ENCODE data around the gene KCNK1. TPM values are rescaled to one million over a fixed set of nuclear protein-coding genes. Genes with fewer than 3 reads are reported as not detected.
A peak's percentile ranks its signal among the peaks of the same experiment; 100 is the strongest.

The KCNK1 gene
- total RNA-seq, 1 donor from 2014 or later, result 25.2 TPM

- Histone ChIP-seq H3K4me1 (peaks cover 48% of the 10 kb centered on the region), H3K27me3 (ENCODE audit: low read depth) (no peaks in the 10 kb centered on the region), H3K4me3 (no peak overlapping the region), H3K36me3 (no peaks in the 10 kb centered on the region), H3K27ac (replicated peaks) (peak overlapping the region; percentile 89), H3K9me3 (replicated peaks) (peaks cover 10% of the 10 kb centered on the region)
- intact Hi-C loops (cut with micrococcal nuclease), result no loop called here
- no peak for TF ChIP-seq CTCF (IDR thresholded peaks at IDR 0.05; ENCODE audit: borderline replicate concordance)
- DNase-seq, result peak; percentile 34
Measured at GRCh38 chr1:233719655-233720341, 105.9 kb downstream of the KCNK1 start.

- Histone ChIP-seq H3K27ac (replicated peaks) (peak overlapping the region; percentile 89), H3K4me1 (peaks cover 48% of the 10 kb centered on the region), H3K36me3 (no peaks in the 10 kb centered on the region), H3K9me3 (replicated peaks) (peaks cover 10% of the 10 kb centered on the region), H3K4me3 (no peak overlapping the region), H3K27me3 (ENCODE audit: low read depth) (no peaks in the 10 kb centered on the region)
- no peak for TF ChIP-seq CTCF (IDR thresholded peaks at IDR 0.05; ENCODE audit: borderline replicate concordance)
- no peak for DNase-seq
- intact Hi-C loops (cut with micrococcal nuclease), result no loop called here
Measured at GRCh38 chr1:233721004-233721595, 107.2 kb downstream of the KCNK1 start.

Small RNA genes lying within 50 kb of the gene (microRNA-seq; reads per million reads assigned to microRNA genes)
- gene MIR4427, result not detected
